Loucy (cell line): ENCODE data around the gene KRT80.

ENCODE experiments used
- CTCF ChIP-seq: fragments of 200-600 bp; sonication (generic); conservative IDR thresholded peaks from 2 replicates; pipeline ENCODE4 v1.5.1; 2014; ENCODE audit warnings: mild to moderate bottlenecking, antibody characterized with exemption, low read length
- EZH2phosphoT487 ChIP-seq: fragments of 200-600 bp; IDR thresholded peaks from 2 replicates; pipeline ENCODE4 v1.6.1; 2018; ENCODE audit warnings: antibody characterized with exemption, mild to moderate bottlenecking, moderate library complexity, borderline replicate concordance

GRCh38 chr12:52162981-52163380 is 28.8 kb downstream of the KRT80 start:
- TF ChIP-seq CTCF = no peak
- no peak for TF ChIP-seq EZH2phosphoT487
